ENCODE results near the gene IL12RB2.

The IL12RB2 gene

GRCh38 chr1:67359592-67359991 is 51.9 kb downstream of the IL12RB2 start:
- peaks cover 3% of the 10 kb centered on the region for H3K4me1 ChIP-seq
- H3K27ac ChIP-seq, result no peak overlapping the region
- H3K4me2 ChIP-seq (ENCODE audit: low read length), result no peak overlapping the region
- H3K36me3 ChIP-seq (ENCODE audit: control insufficient read depth, insufficient read depth, low read length), result no peaks in the 10 kb centered on the region
- H3K27me3 ChIP-seq (ENCODE audit: control insufficient read depth, insufficient read depth, low read length), result no peaks in the 10 kb centered on the region
- no peak overlapping the region for H3K4me3 ChIP-seq (ENCODE audit: low read depth, low read length)
- no peaks in the 10 kb centered on the region for H3K9me3 ChIP-seq (ENCODE audit: control insufficient read depth, low read length)
- H2AFZ ChIP-seq, result no peak overlapping the region
- TF ChIP-seq CTCF (IDR thresholded peaks at IDR 0.05), result no peak
- no peak overlapping the region for H3K9ac ChIP-seq
- H3K79me2 ChIP-seq, result no peaks in the 10 kb centered on the region

GRCh38 chr1:67361641-67362040 is 54.0 kb downstream of the IL12RB2 start:
- H3K9ac ChIP-seq, result no peak overlapping the region

GRCh38 chr1:67367370-67368045 is 59.8 kb downstream of the IL12RB2 start:
- Histone ChIP-seq H3K4me1 (peaks cover 11% of the 10 kb centered on the region), H3K4me3 (ENCODE audit: low read depth, low read length) (no peak overlapping the region), H3K27me3 (ENCODE audit: control insufficient read depth, insufficient read depth, low read length) (no peaks in the 10 kb centered on the region), H3K79me2 (no peaks in the 10 kb centered on the region), H3K4me2 (ENCODE audit: low read length) (peak overlapping the region; percentile 55), H3K9ac (no peak overlapping the region), H3K9me3 (ENCODE audit: control insufficient read depth, low read length) (no peaks in the 10 kb centered on the region), H3K27ac (peak overlapping the region; percentile 59), H2AFZ (peak overlapping the region; percentile 53), H3K36me3 (ENCODE audit: control insufficient read depth, insufficient read depth, low read length) (no peaks in the 10 kb centered on the region)
- peak; percentile 7 for TF ChIP-seq CTCF (IDR thresholded peaks at IDR 0.05)

More at GRCh38 chr1:67361641-67362040, 54.0 kb downstream of the IL12RB2 start:
- no peak overlapping the region for H2AFZ ChIP-seq
- H3K36me3 ChIP-seq (ENCODE audit: control insufficient read depth, insufficient read depth, low read length), result no peaks in the 10 kb centered on the region
- no peaks in the 10 kb centered on the region for H3K4me1 ChIP-seq
- H3K4me3 ChIP-seq (ENCODE audit: low read depth, low read length), result no peak overlapping the region
- H3K27ac ChIP-seq, result no peak overlapping the region
- no peaks in the 10 kb centered on the region for H3K27me3 ChIP-seq (ENCODE audit: control insufficient read depth, insufficient read depth, low read length)
- H3K4me2 ChIP-seq (ENCODE audit: low read length), result no peak overlapping the region
- no peak for TF ChIP-seq CTCF (IDR thresholded peaks at IDR 0.05)
- H3K9me3 ChIP-seq (ENCODE audit: control insufficient read depth, low read length), result no peaks in the 10 kb centered on the region
- no peaks in the 10 kb centered on the region for H3K79me2 ChIP-seq

- Histone ChIP-seq H3K9ac (no peak overlapping the region), H3K27ac (peak overlapping the region; percentile 59), H3K4me3 (ENCODE audit: low read depth, low read length) (no peak overlapping the region), H3K27me3 (ENCODE audit: control insufficient read depth, insufficient read depth, low read length) (no peaks in the 10 kb centered on the region), H3K36me3 (ENCODE audit: control insufficient read depth, insufficient read depth, low read length) (no peaks in the 10 kb centered on the region), H2AFZ (peak overlapping the region; percentile 53), H3K4me2 (ENCODE audit: low read length) (peak overlapping the region; percentile 55), H3K9me3 (ENCODE audit: control insufficient read depth, low read length) (no peaks in the 10 kb centered on the region), H3K4me1 (peaks cover 16% of the 10 kb centered on the region), H3K79me2 (no peaks in the 10 kb centered on the region)
- TF ChIP-seq CTCF (IDR thresholded peaks at IDR 0.05), result no peak
Measured at GRCh38 chr1:67368046-67368514, 60.4 kb downstream of the IL12RB2 start.

GRCh38 chr1:67371043-67371442 is 63.4 kb downstream of the IL12RB2 start:
- Histone ChIP-seq H3K79me2 (no peaks in the 10 kb centered on the region), H3K27ac (peak overlapping the region; percentile 97), H3K27me3 (ENCODE audit: control insufficient read depth, insufficient read depth, low read length) (no peaks in the 10 kb centered on the region), H3K9me3 (ENCODE audit: control insufficient read depth, low read length) (no peaks in the 10 kb centered on the region), H3K9ac (no peak overlapping the region), H3K4me3 (ENCODE audit: low read depth, low read length) (no peak overlapping the region), H3K4me2 (ENCODE audit: low read length) (peak overlapping the region; percentile 67), H3K4me1 (peaks cover 33% of the 10 kb centered on the region), H3K36me3 (ENCODE audit: control insufficient read depth, insufficient read depth, low read length) (no peaks in the 10 kb centered on the region), H2AFZ (no peak overlapping the region)
- TF ChIP-seq CTCF (IDR thresholded peaks at IDR 0.05), result no peak

Data from parathyroid adenoma (tissue), 2 donors.